DND-41 (cell line): ENCODE measurements around the gene ABCC4.

Experiments used
- CTCF ChIP-seq: IDR thresholded peaks from 2 replicates; pipeline ENCODE4 v1.5.1; 2012; ENCODE audit warnings: borderline replicate concordance, low read length, moderate library complexity, mild to moderate bottlenecking; ENCODE audit not compliant: poor library complexity, severe bottlenecking; ENCODE audit errors: extremely low read depth
- EZH2 ChIP-seq: IDR thresholded peaks from 3 replicates; pipeline ENCODE4 v1.6.1; 2012; ENCODE audit warnings: borderline replicate concordance, low read depth, mild to moderate bottlenecking, moderate library complexity, low read length, inconsistent platforms; ENCODE audit not compliant: severe bottlenecking

GRCh38 chr13:95325485-95325884 lies 24.2 kb upstream of the ABCC4 start:
- TF ChIP-seq CTCF (no peak), EZH2 (no peak)
